Keratinocyte (primary cell): ENCODE data around the gene SLC25A25.

ENCODE experiments used
- CTCF ChIP-seq, 3 experiments: IDR thresholded peaks in 1 of 3; conservative IDR thresholded peaks in 1 of 3; optimal IDR thresholded peaks in 1 of 3; 2 replicates in 2 of 3; 3 replicates in 1 of 3; pipeline versions ENCODE3 to v1.5.1; 2011; ENCODE audit warnings: low read length in 3 of 3, mild to moderate bottlenecking in 3 of 3, moderate library complexity in 2 of 3, control low read depth in 1 of 3, inconsistent platforms in 1 of 3; ENCODE audit not compliant: insufficient read depth in 2 of 3; ENCODE audit errors: extremely low read depth in 1 of 3
- EZH2 ChIP-seq: IDR thresholded peaks from one replicate; pipeline ENCODE4 v1.6.1; 2012; ENCODE audit warnings: inconsistent platforms, mild to moderate bottlenecking, low read length, moderate library complexity

- TF ChIP-seq CTCF (optimal IDR thresholded peaks at IDR 0.05 in 1 of 3, IDR thresholded peaks at IDR 0.05 in 1 of 3, conservative IDR thresholded peaks at IDR 0.05 in 1 of 3; ENCODE audit: extremely low read depth in 1 of 3, insufficient read depth in 2 of 3, low read length in 3 of 3): no peak
- TF ChIP-seq EZH2: no peak
These were observed 18.2 kb upstream of the SLC25A25 start for GRCh38 chr9:128049843-128050242.
